Skeletal muscle tissue (tissue), 4 donors: ENCODE measurements around the gene BABAM2. TPM values are rescaled to one million over a fixed set of nuclear protein-coding genes. Genes with fewer than 3 reads are reported as not detected.

Source experiments
- H3K27ac ChIP-seq: one replicate; pipeline ENCODE4 v1.7.0; 2013; ENCODE audit warnings: mild to moderate bottlenecking, low read depth, low read length, inconsistent platforms
- H3K27me3 ChIP-seq, 3 donors: one replicate each; pipeline ENCODE4 v1.7.0; 2013; ENCODE audit warnings: low read length in 3 of 3; ENCODE audit not compliant: control insufficient read depth in 3 of 3, insufficient read depth in 3 of 3
- H3K36me3 ChIP-seq, 3 donors: one replicate each; pipeline ENCODE4 v1.7.0; 2013; ENCODE audit warnings: low read length in 3 of 3; ENCODE audit not compliant: control insufficient read depth in 3 of 3, insufficient read depth in 3 of 3
- H3K4me1 ChIP-seq, 3 donors: one replicate each; pipeline ENCODE4 v1.7.0; 2013; ENCODE audit warnings: low read length in 3 of 3, mild to moderate bottlenecking in 3 of 3; ENCODE audit not compliant: control insufficient read depth in 3 of 3, insufficient read depth in 3 of 3
- H3K4me3 ChIP-seq, 3 donors: one replicate each; pipeline ENCODE4 v1.7.0; 2013; ENCODE audit warnings: low read length in 3 of 3
- H3K9ac ChIP-seq, 3 donors: one replicate each; pipeline ENCODE4 v1.7.0; 2013; ENCODE audit warnings: low read length in 3 of 3, mild to moderate bottlenecking in 3 of 3, moderate library complexity in 2 of 3, low read depth in 1 of 3
- H3K9me3 ChIP-seq, 3 donors: one replicate each; pipeline ENCODE4 v1.7.0; 2013; ENCODE audit warnings: low read length in 3 of 3; ENCODE audit not compliant: control insufficient read depth in 3 of 3
- total RNA-seq: library from RNA; depleted of rRNA; stranded (reverse); fragments of >200 nt; gene quantifications from one replicate; pipeline ENCODE4 v1.2.3, GENCODE V29; 2014
- donor health status: Osteomylitis.

The BABAM2 gene
- total RNA-seq, 1 donor from 2014 or later = 24.0 TPM

DNA sequence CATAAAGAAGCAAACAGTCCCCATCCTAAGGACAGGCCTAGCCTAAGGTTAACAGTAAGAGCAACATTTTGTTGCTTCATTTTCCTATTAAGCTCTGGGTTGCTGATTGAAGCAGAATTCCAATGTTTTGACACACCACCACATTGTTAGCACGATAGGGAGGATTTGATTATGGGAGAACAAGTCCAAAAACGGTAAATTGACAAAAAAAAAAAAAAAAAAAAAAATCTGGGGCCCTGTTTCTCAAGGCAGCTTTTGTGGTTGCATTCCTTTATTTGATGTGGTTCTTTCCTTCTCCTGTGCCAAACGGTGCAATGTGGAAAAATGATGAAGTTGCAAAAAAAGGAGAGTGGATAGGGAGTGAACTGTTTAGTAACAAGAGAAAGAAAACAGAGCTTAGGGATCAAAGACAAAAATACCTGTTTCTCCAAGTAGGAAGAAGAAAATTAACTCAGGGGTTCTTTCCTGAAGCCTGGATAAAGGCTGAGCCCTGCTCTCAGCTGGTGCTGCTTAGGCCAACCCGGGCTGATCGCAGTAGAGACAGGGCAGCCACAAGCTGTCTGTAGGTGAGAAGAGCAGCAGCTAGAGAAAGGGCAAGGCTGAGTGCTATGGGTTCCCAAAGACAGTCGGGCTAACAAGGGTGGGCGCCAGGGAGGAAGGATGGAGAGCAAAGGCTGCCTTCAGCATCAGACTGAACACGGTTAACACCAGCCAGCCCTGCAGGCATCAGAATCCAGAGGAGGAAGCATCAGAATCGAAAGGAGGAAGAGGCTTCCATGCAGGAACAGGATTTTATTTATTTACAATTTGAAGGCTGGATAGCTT is 334.3 kb downstream of the BABAM2 start:
- H3K4me1 ChIP-seq = peaks cover 5 to 11% (median 9%) of the 10 kb centered on the region in 3 donors
- no peak overlapping the region for H3K4me3 ChIP-seq
- no peaks in the 10 kb centered on the region for H3K9me3 ChIP-seq
- H3K36me3 ChIP-seq = no peaks in the 10 kb centered on the region
- H3K27ac ChIP-seq = no peak overlapping the region
- H3K9ac ChIP-seq = no peak overlapping the region
- H3K27me3 ChIP-seq = no peaks in the 10 kb centered on the region

DNA sequence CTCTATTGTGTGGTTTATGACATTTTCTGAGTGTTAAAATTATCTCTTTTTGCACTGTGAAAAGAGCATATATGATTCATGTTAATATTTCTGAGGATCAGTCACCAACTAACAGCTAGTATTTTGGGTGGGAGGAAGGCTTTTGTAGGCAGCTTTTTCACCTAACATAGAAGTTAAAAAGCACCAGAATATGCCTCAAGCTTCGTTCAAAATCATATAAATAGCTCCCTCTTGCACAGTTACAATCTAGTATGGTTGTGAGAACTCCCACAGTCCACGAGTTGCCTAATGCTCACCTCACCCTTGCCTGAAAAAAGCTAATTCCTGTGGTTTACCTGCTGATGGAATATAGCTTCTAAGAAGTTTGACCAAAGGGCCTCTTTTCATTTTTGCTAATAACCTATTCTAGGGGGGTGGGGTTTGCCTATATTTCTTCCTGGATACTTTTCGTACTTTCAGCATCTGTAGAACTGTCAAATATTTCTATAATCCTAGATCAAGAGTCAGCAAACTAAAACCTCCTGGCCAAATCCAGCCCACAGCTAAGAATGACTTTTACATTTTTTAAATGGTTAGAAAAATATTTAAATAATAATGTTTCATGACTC is 335.0 kb downstream of the BABAM2 start:
- peaks cover 5 to 11% (median 9%) of the 10 kb centered on the region in 3 donors for H3K4me1 ChIP-seq
- H3K27me3 ChIP-seq = no peaks in the 10 kb centered on the region
- H3K36me3 ChIP-seq = no peaks in the 10 kb centered on the region
- H3K27ac ChIP-seq = no peak overlapping the region
- no peaks in the 10 kb centered on the region for H3K9me3 ChIP-seq
- H3K4me3 ChIP-seq = no peak overlapping the region
- no peak overlapping the region for H3K9ac ChIP-seq

DNA sequence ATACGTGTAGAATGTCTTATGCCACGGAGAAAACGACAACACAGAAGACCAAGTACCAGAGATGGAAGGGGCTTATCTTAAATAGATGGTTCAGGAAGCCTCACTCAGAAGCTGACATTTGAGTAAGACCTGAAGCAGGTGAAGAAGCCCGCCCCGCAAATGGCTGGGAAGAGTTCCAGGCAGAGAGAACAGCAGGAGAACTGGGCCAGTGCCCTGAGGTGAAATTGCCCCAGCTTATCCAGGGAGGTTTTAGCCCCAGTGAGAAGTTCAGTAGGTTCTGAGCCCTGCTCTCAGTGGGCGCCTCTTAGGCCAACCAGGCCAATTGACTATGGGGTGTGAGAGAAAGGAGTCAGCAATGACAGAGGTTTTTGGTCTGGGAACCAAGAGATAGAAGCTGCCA is 336.0 kb downstream of the BABAM2 start:
- H3K27me3 ChIP-seq = no peaks in the 10 kb centered on the region
- no peak overlapping the region for H3K27ac ChIP-seq
- no peak overlapping the region for H3K9ac ChIP-seq
- H3K9me3 ChIP-seq = no peaks in the 10 kb centered on the region
- no peaks in the 10 kb centered on the region for H3K36me3 ChIP-seq
- H3K4me1 ChIP-seq = peaks cover 12 to 17% (median 12%) of the 10 kb centered on the region in 3 donors
- H3K4me3 ChIP-seq = no peak overlapping the region

DNA sequence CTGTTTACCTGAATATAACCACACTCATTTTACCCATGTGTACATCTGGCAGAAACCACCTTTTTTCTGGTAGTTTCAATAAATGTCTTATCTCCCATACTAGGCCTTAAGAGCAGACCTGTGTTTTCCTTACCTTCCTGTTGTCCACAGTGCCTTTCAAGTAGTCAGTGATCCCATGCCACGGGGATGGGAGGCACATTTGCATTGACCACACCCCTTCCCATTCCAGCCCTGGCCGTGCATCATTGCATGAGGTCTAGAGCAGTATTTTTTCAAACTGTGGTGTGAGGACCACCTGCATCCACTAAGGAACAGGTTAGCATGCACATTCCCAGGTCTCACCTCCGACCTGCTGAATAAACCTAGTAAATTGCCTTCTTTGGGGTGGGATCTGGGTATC is 337.0 kb downstream of the BABAM2 start:
- Histone ChIP-seq H3K9me3 (no peaks in the 10 kb centered on the region), H3K4me3 (no peak overlapping the region), H3K9ac (no peak overlapping the region), H3K27ac (no peak overlapping the region), H3K36me3 (no peaks in the 10 kb centered on the region), H3K27me3 (no peaks in the 10 kb centered on the region), H3K4me1 (peaks cover 12 to 20% (median 17%) of the 10 kb centered on the region in 3 donors)

DNA sequence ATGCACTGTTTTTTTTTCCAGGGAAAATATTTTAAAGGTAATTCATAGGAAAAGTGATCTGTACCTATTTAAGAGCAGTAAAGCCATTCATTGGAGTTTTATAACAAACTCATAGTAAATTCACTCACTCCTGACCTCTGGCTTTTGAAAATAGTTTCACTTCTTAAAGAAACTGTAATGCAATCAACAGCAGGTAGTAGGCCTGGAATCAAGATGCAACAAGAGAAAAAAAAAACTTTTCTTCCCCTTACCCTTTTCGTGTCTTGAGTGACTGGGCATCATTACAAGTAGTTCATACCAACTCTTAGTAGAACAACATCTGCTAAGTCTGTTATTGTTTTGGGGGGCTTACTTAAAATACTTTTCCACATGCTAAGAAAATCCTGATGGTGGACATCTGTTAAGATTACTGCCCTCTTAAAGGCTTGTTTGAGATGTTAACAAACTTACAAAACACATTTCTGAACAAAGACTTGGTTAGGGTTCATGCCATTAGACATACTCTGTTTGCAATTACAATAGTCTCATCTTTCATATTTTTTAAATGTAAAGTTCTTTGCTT is 338.0 kb downstream of the BABAM2 start:
- no peaks in the 10 kb centered on the region for H3K27me3 ChIP-seq
- no peak overlapping the region for H3K27ac ChIP-seq
- no peaks in the 10 kb centered on the region for H3K36me3 ChIP-seq
- H3K9ac ChIP-seq = no peak overlapping the region
- H3K9me3 ChIP-seq = no peaks in the 10 kb centered on the region
- peaks cover 12 to 28% (median 17%) of the 10 kb centered on the region in 3 donors for H3K4me1 ChIP-seq
- H3K4me3 ChIP-seq = no peak overlapping the region

DNA sequence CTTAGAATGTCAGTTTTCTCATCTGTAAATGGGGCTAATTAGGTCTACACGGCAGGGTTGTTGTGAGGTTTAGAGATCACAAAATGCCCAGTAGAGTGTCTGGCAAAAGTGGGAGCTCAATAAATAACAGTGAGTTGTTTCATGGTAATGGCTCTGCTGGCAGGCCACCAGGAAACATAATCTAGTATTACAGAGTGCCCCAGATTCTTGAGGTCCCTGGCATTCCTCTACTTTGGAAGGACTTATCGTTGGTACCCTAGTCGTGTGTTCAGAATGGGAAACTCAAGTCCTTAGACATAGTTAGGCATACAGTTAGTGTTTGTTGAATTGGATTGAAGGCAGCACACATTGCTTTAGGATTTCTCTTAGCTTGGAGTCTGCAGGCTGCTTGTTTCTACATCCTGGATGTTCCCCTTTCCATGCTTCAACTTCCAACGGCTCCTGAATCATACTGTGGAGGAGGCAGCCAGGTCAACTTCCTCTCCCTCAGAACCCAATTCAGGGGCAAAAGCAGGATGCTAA is 340.6 kb downstream of the BABAM2 start:
- Histone ChIP-seq H3K4me3 (no peak overlapping the region), H3K27ac (no peak overlapping the region), H3K4me1 (peaks cover 9 to 28% (median 10%) of the 10 kb centered on the region in 3 donors), H3K9ac (no peak overlapping the region), H3K36me3 (no peaks in the 10 kb centered on the region), H3K9me3 (no peaks in the 10 kb centered on the region), H3K27me3 (no peaks in the 10 kb centered on the region)

DNA sequence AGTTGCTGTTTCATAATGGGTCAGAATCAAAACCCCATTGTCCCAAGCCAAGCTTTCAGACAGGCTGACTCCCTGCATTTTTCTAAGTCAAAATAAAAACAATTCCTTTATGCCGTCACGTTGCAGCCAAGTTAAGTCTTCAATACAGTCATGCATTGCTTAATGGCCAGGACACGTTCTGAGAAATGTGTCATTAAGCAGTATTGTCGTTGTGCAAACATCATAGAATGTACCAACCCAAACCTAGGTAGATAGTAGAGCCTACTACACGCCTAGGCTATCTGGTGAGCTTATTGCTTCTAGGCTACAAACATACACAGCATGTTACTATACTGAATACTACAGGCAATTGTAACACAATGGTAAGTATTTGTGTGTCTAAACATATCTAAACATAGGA is 341.8 kb downstream of the BABAM2 start:
- no peaks in the 10 kb centered on the region for H3K36me3 ChIP-seq
- H3K27ac ChIP-seq = no peak overlapping the region
- no peak overlapping the region for H3K4me3 ChIP-seq
- H3K9ac ChIP-seq = no peak overlapping the region
- no peaks in the 10 kb centered on the region for H3K9me3 ChIP-seq
- peaks cover 3 to 22% (median 6%) of the 10 kb centered on the region in 3 donors for H3K4me1 ChIP-seq
- H3K27me3 ChIP-seq = no peaks in the 10 kb centered on the region

DNA sequence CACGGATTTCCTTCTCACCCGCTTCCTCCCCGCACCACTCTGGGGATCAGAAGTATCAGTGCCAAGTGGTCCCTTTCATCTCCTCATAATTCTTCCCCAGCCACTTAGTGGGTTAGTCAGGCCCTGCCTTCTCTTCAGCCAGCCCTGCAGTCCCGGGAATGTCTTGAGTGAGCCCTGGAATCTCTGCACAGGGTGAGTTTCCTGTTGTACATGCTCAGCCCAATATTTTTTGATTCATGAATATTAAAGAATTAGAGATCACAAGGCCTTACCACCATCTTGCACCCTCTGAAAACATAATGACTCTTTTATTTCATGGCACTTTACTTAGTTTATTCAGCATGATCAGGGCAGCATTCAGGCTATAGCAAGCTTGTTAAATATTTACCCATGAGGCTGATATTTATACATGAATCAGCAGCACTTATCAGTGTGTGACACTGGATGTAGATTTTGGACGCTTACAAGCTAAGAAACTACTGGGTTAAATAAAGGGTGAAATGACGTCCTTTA is 342.7 kb downstream of the BABAM2 start:
- Histone ChIP-seq H3K4me1 (peaks cover 3 to 22% (median 6%) of the 10 kb centered on the region in 3 donors), H3K27me3 (no peaks in the 10 kb centered on the region), H3K4me3 (no peak overlapping the region), H3K27ac (no peak overlapping the region), H3K9me3 (no peaks in the 10 kb centered on the region), H3K9ac (no peak overlapping the region), H3K36me3 (no peaks in the 10 kb centered on the region)

DNA sequence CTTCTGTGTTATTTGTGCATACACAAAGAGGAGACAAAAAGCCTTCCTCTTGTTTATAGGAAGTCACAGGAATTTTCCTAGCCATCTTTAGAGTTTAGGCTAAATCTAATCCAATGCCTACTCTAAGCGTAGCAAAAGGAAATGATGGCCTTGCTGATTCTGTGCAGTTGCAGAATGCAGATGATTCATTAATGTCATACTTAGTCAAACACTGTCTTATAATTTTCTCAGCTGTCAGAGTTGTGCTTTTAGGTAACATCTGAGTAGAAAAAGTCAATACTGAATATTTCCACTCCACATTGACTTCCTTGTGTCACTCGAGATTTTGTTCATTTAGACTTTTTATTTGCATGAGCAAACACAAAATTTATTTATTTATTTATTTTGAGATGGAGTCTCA is 344.3 kb downstream of the BABAM2 start:
- Histone ChIP-seq H3K4me1 (peaks cover 3 to 22% (median 6%) of the 10 kb centered on the region in 3 donors), H3K27ac (no peak overlapping the region), H3K36me3 (no peaks in the 10 kb centered on the region), H3K27me3 (no peaks in the 10 kb centered on the region), H3K9me3 (no peaks in the 10 kb centered on the region), H3K9ac (no peak overlapping the region), H3K4me3 (no peak overlapping the region)

DNA sequence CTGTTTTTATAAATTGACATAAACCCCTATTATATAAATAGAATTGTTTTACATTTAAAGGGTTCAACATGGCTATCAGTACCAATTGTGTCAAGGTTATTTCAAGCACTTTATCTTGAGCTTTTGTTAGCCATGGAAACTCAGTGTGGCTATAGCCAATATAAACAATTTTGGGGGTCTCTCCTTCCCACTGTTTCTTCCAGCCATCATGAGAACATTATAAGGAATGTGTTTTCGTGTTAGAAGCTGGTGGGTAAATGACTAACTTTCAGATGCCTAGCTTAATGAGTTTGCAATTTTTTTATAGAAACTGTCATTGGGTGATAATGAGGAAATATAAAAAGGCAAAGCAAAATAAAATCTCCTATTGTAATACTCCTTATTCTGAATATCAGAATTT is 348.7 kb downstream of the BABAM2 start:
- no peak overlapping the region for H3K27ac ChIP-seq

More for the DNA sequence above, 348.7 kb downstream of the BABAM2 start:
- Histone ChIP-seq H3K4me3 (no peak overlapping the region), H3K4me1 (no peaks in the 10 kb centered on the region), H3K27me3 (no peaks in the 10 kb centered on the region), H3K9me3 (no peaks in the 10 kb centered on the region), H3K9ac (no peak overlapping the region), H3K36me3 (peaks cover 3 to 6% (median 5%) of the 10 kb centered on the region in 3 donors)
